HepG2 (cell line): ENCODE data around the gene TSGA10IP. TPM values are rescaled to one million over a fixed set of nuclear protein-coding genes. Genes with fewer than 3 reads are reported as not detected.
A peak's percentile ranks its signal among the peaks of the same experiment; 100 is the strongest.

Experiments used
- AGO1 ChIP-seq: fragments of 200-400 bp; formaldehyde crosslinking; IDR thresholded peaks from 2 replicates; pipeline ENCODE4 v1.6.1; 2017; ENCODE audit warnings: mild to moderate bottlenecking, low read depth, low read length, moderate library complexity; ENCODE audit not compliant: poor library complexity, severe bottlenecking
- CENPT ChIP-seq: sonication (generic); formaldehyde crosslinking; IDR thresholded peaks from 2 replicates; pipeline ENCODE4 v1.8.0; 2022; ENCODE audit warnings: low read depth, mild to moderate bottlenecking, moderate library complexity, missing genetic modification reagents
- CENPX ChIP-seq: sonication (generic); formaldehyde crosslinking; IDR thresholded peaks from 2 replicates; pipeline ENCODE4 v1.9.0; 2021; ENCODE audit warnings: mild to moderate bottlenecking, missing genetic modification reagents, moderate library complexity
- JDP2 ChIP-seq: sonication (generic); formaldehyde crosslinking; IDR thresholded peaks from 2 replicates; pipeline ENCODE4 v1.8.1; 2022; ENCODE audit warnings: missing genetic modification reagents, borderline replicate concordance
- PHF8 ChIP-seq: sonication (generic); formaldehyde crosslinking; IDR thresholded peaks from 2 replicates; pipeline ENCODE4 v1.5.0; 2020; ENCODE audit warnings: missing genetic modification reagents
- POLR2A ChIP-seq, 2 experiments: IDR thresholded peaks; 2 replicates each; pipeline ENCODE4 v1.6.1; 2011; ENCODE audit warnings: low read depth in 2 of 2, low read length in 2 of 2, mild to moderate bottlenecking in 1 of 2, moderate library complexity in 1 of 2; ENCODE audit not compliant: insufficient read depth in 1 of 2
- PTBP1 ChIP-seq: fragments of 200-400 bp; formaldehyde crosslinking; IDR thresholded peaks from 2 replicates; pipeline ENCODE4 v1.6.1; 2018; ENCODE audit warnings: low read length, low read depth; ENCODE audit not compliant: poor library complexity, severe bottlenecking
- SALL1 ChIP-seq: sonication (generic); formaldehyde crosslinking; IDR thresholded peaks from 2 replicates; pipeline ENCODE4 v1.8.0; 2022; ENCODE audit warnings: mild to moderate bottlenecking, missing genetic modification reagents
- SIN3B ChIP-seq: fragments of 150-350 bp; IDR thresholded peaks from 2 replicates; pipeline ENCODE4 v1.6.1; 2014; ENCODE audit warnings: low read length
- SP5 ChIP-seq: IDR thresholded peaks from 2 replicates; pipeline ENCODE4 v1.6.1; 2016; ENCODE audit warnings: low read depth, borderline replicate concordance
- SSRP1 ChIP-seq: IDR thresholded peaks from 2 replicates; pipeline ENCODE4 v1.6.1; 2016; ENCODE audit warnings: control low read depth
- TBX2 ChIP-seq: sonication (generic); formaldehyde crosslinking; IDR thresholded peaks from 2 replicates; pipeline ENCODE4 v1.5.0; 2020; ENCODE audit warnings: missing genetic modification reagents, mild to moderate bottlenecking, borderline replicate concordance
- ZFY ChIP-seq: sonication (generic); formaldehyde crosslinking; IDR thresholded peaks from 2 replicates; pipeline ENCODE4 v1.4.0; 2020; ENCODE audit warnings: missing genetic modification reagents
- ZNF235 ChIP-seq: sonication (generic); formaldehyde crosslinking; IDR thresholded peaks from 2 replicates; pipeline ENCODE4 v1.8.1; 2023; ENCODE audit warnings: mild to moderate bottlenecking, missing genetic modification reagents, borderline replicate concordance
- ZNF251 ChIP-seq: sonication (generic); formaldehyde crosslinking; IDR thresholded peaks from 2 replicates; pipeline ENCODE4 v1.9.0; 2021; ENCODE audit warnings: mild to moderate bottlenecking, missing genetic modification reagents
- ZNF30 ChIP-seq: sonication (generic); formaldehyde crosslinking; IDR thresholded peaks from 2 replicates; pipeline ENCODE4 v1.5.0; 2020; ENCODE audit warnings: mild to moderate bottlenecking, missing genetic modification reagents
- ZNF7 ChIP-seq: IDR thresholded peaks from 2 replicates; pipeline ENCODE4 v1.6.1; 2016; ENCODE audit warnings: missing biosample characterization, missing genetic modification reagents
- polyA plus RNA-seq, 8 experiments: library from polyadenylated mRNA; depleted of rRNA in 3 of 8; stranded (reverse) in 7 of 8; unstranded in 1 of 8; fragments of >200 nt; fragmentation: Illumina TruSeq in 4 of 8; extraction: Trizol in 4 of 8; gene quantifications; 2 replicates each; pipeline versions ENCODE4 v1.2.1 to v1.2.3, GENCODE V29; 2011 to 2016; ENCODE audit warnings: low read depth in 4 of 8, missing spikeins in 1 of 8, mixed read lengths in 1 of 8; ENCODE audit not compliant: insufficient read depth in 1 of 8
- total RNA-seq, 5 experiments: library from RNA; depleted of rRNA; stranded (reverse); fragments of >200 nt; fragmentation: Illumina TruSeq; extraction: Trizol; gene quantifications; 2 replicates each; pipeline ENCODE4 v1.2.3, GENCODE V29; 2016; ENCODE audit warnings: low read depth in 1 of 5
- TF ChIP-seq, protein P1 (sequence below): conservative IDR thresholded peaks from 2 replicates; pipeline ENCODE4 v1.6.1; 2018; ENCODE audit warnings: missing genetic modification reagents
- TF ChIP-seq, protein P2 (sequence below): sonication (generic); formaldehyde crosslinking; IDR thresholded peaks from 2 replicates; pipeline ENCODE4 v1.5.1; 2020; ENCODE audit warnings: missing genetic modification reagents, mild to moderate bottlenecking, borderline replicate concordance
- TF ChIP-seq, protein P3 (sequence below): sonication (generic); formaldehyde crosslinking; IDR thresholded peaks from 2 replicates; pipeline ENCODE4 v1.4.0; 2020; ENCODE audit warnings: missing genetic modification reagents
- TF ChIP-seq, protein P4 (sequence below): sonication (generic); formaldehyde crosslinking; IDR thresholded peaks from 2 replicates; pipeline ENCODE4 v1.4.0; 2020; ENCODE audit warnings: missing genetic modification reagents

Gene TSGA10IP
- total and polyA plus RNA-seq, 2 of the 13 experiments (the other 11 are each of a cell fraction or from before 2014, with no cell fraction given) = not detected

DNA sequence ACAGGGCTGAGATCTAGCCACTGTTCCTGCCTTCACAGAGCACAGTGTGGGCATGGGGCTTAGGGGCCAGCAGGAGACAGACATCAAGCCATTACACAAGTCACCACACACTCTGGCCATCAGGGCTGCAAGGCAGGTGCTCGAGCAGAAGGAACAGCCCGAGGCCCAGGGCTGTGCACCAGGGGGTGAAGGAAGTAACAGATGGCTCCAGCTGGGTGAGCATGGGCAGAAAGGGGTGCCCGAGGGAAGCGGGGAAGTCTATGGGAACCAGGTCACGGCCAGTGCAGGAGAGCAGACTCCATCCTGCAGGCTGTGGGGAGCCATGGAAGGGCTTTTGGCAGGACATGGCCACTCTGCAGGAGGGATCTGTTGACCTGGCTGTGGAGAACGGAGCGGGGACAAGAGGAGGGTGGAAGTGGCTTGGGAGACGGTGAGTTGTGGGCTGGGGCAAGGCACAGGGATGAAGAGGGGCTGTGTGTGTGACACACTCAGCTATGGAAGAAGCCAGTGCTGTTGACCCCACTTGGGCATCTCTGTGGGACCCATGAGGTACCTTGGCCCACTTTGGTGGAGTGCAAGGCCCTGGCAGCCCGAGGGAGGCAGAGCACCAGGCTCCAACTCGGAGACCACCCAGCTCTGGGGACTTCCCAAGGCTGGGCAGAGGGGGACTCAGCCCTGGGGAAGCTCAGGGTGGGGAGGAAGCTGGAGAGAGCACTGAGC lies 30.0 kb upstream of the TSGA10IP start (continued):
- TF ChIP-seq CENPX (CRISPR knock-in tag) (no peak), ZFY (CRISPR knock-in tag) (peak; percentile 11; the same call in 1 of the 2 replicates), ZNF251 (no peak), CENPT (no peak), TBX2 (CRISPR knock-in tag) (no peak), SP5 (CRISPR knock-in tag) (no peak), AGO1 (peak; percentile 95), SALL1 (no peak), ZNF30 (no peak), SIN3B (no peak), SSRP1 (CRISPR knock-in tag) (no peak), PHF8 (CRISPR knock-in tag) (no peak), POLR2A (IDR thresholded peaks at IDR 0.05; ENCODE audit: insufficient read depth in 1 of 2, low read depth in 2 of 2, low read length in 2 of 2) (0 out of 4 replicates have a peak, but pooled peaks of 1 of the 2 experiments have one; percentile 8), JDP2 (no peak), PTBP1 (no peak), ZNF235 (no peak), ZNF7 (no peak)
- TF ChIP-seq, protein P1, sequence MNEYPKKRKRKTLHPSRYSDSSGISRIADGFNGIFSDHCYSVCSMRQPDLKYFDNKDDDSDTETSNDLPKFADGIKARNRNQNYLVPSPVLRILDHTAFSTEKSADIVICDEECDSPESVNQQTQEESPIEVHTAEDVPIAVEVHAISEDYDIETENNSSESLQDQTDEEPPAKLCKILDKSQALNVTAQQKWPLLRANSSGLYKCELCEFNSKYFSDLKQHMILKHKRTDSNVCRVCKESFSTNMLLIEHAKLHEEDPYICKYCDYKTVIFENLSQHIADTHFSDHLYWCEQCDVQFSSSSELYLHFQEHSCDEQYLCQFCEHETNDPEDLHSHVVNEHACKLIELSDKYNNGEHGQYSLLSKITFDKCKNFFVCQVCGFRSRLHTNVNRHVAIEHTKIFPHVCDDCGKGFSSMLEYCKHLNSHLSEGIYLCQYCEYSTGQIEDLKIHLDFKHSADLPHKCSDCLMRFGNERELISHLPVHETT (CRISPR knock-in tag) = no peak
- TF ChIP-seq, protein P2, sequence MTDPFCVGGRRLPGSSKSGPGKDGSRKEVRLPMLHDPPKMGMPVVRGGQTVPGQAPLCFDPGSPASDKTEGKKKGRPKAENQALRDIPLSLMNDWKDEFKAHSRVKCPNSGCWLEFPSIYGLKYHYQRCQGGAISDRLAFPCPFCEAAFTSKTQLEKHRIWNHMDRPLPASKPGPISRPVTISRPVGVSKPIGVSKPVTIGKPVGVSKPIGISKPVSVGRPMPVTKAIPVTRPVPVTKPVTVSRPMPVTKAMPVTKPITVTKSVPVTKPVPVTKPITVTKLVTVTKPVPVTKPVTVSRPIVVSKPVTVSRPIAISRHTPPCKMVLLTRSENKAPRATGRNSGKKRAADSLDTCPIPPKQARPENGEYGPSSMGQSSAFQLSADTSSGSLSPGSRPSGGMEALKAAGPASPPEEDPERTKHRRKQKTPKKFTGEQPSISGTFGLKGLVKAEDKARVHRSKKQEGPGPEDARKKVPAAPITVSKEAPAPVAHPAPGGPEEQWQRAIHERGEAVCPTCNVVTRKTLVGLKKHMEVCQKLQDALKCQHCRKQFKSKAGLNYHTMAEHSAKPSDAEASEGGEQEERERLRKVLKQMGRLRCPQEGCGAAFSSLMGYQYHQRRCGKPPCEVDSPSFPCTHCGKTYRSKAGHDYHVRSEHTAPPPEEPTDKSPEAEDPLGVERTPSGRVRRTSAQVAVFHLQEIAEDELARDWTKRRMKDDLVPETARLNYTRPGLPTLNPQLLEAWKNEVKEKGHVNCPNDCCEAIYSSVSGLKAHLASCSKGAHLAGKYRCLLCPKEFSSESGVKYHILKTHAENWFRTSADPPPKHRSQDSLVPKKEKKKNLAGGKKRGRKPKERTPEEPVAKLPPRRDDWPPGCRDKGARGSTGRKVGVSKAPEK (CRISPR knock-in tag) = no peak
- TF ChIP-seq, protein P3, sequence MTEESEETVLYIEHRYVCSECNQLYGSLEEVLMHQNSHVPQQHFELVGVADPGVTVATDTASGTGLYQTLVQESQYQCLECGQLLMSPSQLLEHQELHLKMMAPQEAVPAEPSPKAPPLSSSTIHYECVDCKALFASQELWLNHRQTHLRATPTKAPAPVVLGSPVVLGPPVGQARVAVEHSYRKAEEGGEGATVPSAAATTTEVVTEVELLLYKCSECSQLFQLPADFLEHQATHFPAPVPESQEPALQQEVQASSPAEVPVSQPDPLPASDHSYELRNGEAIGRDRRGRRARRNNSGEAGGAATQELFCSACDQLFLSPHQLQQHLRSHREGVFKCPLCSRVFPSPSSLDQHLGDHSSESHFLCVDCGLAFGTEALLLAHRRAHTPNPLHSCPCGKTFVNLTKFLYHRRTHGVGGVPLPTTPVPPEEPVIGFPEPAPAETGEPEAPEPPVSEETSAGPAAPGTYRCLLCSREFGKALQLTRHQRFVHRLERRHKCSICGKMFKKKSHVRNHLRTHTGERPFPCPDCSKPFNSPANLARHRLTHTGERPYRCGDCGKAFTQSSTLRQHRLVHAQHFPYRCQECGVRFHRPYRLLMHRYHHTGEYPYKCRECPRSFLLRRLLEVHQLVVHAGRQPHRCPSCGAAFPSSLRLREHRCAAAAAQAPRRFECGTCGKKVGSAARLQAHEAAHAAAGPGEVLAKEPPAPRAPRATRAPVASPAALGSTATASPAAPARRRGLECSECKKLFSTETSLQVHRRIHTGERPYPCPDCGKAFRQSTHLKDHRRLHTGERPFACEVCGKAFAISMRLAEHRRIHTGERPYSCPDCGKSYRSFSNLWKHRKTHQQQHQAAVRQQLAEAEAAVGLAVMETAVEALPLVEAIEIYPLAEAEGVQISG (CRISPR knock-in tag) = no peak
- TF ChIP-seq, protein P4, sequence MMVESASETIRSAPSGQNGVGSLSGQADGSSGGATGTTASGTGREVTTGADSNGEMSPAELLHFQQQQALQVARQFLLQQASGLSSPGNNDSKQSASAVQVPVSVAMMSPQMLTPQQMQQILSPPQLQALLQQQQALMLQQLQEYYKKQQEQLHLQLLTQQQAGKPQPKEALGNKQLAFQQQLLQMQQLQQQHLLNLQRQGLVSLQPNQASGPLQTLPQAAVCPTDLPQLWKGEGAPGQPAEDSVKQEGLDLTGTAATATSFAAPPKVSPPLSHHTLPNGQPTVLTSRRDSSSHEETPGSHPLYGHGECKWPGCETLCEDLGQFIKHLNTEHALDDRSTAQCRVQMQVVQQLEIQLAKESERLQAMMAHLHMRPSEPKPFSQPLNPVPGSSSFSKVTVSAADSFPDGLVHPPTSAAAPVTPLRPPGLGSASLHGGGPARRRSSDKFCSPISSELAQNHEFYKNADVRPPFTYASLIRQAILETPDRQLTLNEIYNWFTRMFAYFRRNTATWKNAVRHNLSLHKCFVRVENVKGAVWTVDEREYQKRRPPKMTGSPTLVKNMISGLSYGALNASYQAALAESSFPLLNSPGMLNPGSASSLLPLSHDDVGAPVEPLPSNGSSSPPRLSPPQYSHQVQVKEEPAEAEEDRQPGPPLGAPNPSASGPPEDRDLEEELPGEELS = no peak
